Femur (tissue), 1 donor: ENCODE results near the gene SCP2.
"Not testable (repeated sequence)": the region's sequence is repeated elsewhere in the genome, so short reads cannot be mapped to it uniquely, and the experiment has no call there.

ENCODE experiments used
- DNase-seq: peaks from one replicate; pipeline ENCODE4 v3.0.0-alpha.2; 2017

The SCP2 gene

GRCh38 chr1:52917156-52917555 is 9.9 kb upstream of the SCP2 start:
- DNase-seq: no peak

GRCh38 chr1:52917581-52917980 is 9.5 kb upstream of the SCP2 start:
- DNase-seq: no peak

GRCh38 chr1:52918201-52918600 is 8.9 kb upstream of the SCP2 start:
- DNase-seq: no peak

- DNase-seq: no peak
Observed at GRCh38 chr1:52919051-52919722, 7.9 kb upstream of the SCP2 start.

GRCh38 chr1:52919723-52920483 is 7.2 kb upstream of the SCP2 start:
- DNase-seq: no peak

GRCh38 chr1:52920791-52921291 is 6.2 kb upstream of the SCP2 start:
- no peak for DNase-seq

GRCh38 chr1:52925571-52926005 is 1.5 kb upstream of the SCP2 start:
- DNase-seq: no peak

GRCh38 chr1:52926864-52927211 is 238 bp upstream of the SCP2 start:
- DNase-seq: no peak

- DNase-seq: no peak
Observed at GRCh38 chr1:52928015-52928404, 934 bp downstream of the SCP2 start.

- no peak for DNase-seq
Observed at GRCh38 chr1:52929019-52929418, 1.9 kb downstream of the SCP2 start.

- DNase-seq: no peak
Observed at GRCh38 chr1:52937433-52938182, 10.5 kb downstream of the SCP2 start.

GRCh38 chr1:52938183-52938451 is 11.0 kb downstream of the SCP2 start:
- no peak for DNase-seq

- DNase-seq: no peak
Observed at GRCh38 chr1:52943876-52944416, 16.9 kb downstream of the SCP2 start.

- no peak for DNase-seq
Observed at GRCh38 chr1:52944566-52944965, 17.5 kb downstream of the SCP2 start.

GRCh38 chr1:52947490-52947889 is 20.4 kb downstream of the SCP2 start:
- DNase-seq: no peak

- DNase-seq: not testable (repeated sequence)
Observed at GRCh38 chr1:52949602-52950001, 22.5 kb downstream of the SCP2 start.

- no peak for DNase-seq
Observed at GRCh38 chr1:52952112-52952511, 25.0 kb downstream of the SCP2 start.

- no peak for DNase-seq
Observed at GRCh38 chr1:52955129-52955970, 28.3 kb downstream of the SCP2 start.

- no peak for DNase-seq
Observed at GRCh38 chr1:52963101-52963500, 36.0 kb downstream of the SCP2 start.

GRCh38 chr1:52967666-52968065 is 40.6 kb downstream of the SCP2 start:
- no peak for DNase-seq

- not testable (repeated sequence) for DNase-seq
Observed at GRCh38 chr1:52969234-52969633, 42.2 kb downstream of the SCP2 start.

- DNase-seq: no peak
Observed at GRCh38 chr1:52970149-52970548, 43.1 kb downstream of the SCP2 start.

GRCh38 chr1:52973841-52974240 is 46.8 kb downstream of the SCP2 start:
- DNase-seq: no peak
